Activated naive CD4-positive, alpha-beta T cell treated with anti-CD3 and anti-CD28 coated beads, Interleukin-2, amount 50 U/mL, for 24 hours (primary cell): ENCODE results near the gene MRPS22.

Experiments
- H3K27ac Mint-ChIP-seq: one replicate; pipeline ENCODE4 v1.8.0; 2021; ENCODE audit warnings: mild to moderate bottlenecking, mixed read lengths
- H3K27me3 Mint-ChIP-seq: one replicate; pipeline ENCODE4 v1.8.0; 2021; ENCODE audit warnings: mixed read lengths
- H3K36me3 Mint-ChIP-seq: one replicate; pipeline ENCODE4 v1.8.0; 2021; ENCODE audit warnings: mixed read lengths
- H3K4me1 Mint-ChIP-seq: one replicate; pipeline ENCODE4 v1.8.0; 2021; ENCODE audit warnings: mixed read lengths
- H3K4me3 Mint-ChIP-seq: one replicate; pipeline ENCODE4 v1.8.0; 2021; ENCODE audit warnings: mild to moderate bottlenecking, mixed read lengths
- H3K9me3 Mint-ChIP-seq: one replicate; pipeline ENCODE4 v1.8.0; 2021; ENCODE audit warnings: mixed read lengths

The MRPS22 gene

GRCh38 chr3:139307601-139308555 lies 35.9 kb upstream of the MRPS22 start:
- Mint-ChIP-seq H3K9me3 (no peaks in the 10 kb centered on the region), H3K4me1 (no peaks in the 10 kb centered on the region), H3K27me3 (no peaks in the 10 kb centered on the region), H3K27ac (no peak overlapping the region), H3K36me3 (no peaks in the 10 kb centered on the region), H3K4me3 (no peak overlapping the region)

- H3K4me1 Mint-ChIP-seq: no peaks in the 10 kb centered on the region
- H3K36me3 Mint-ChIP-seq: no peaks in the 10 kb centered on the region
- no peaks in the 10 kb centered on the region for H3K9me3 Mint-ChIP-seq
- peaks cover 2% of the 10 kb centered on the region for H3K27me3 Mint-ChIP-seq
- H3K4me3 Mint-ChIP-seq: no peak overlapping the region
- H3K27ac Mint-ChIP-seq: no peak overlapping the region
Measured at GRCh38 chr3:139308560-139308959, 35.3 kb upstream of the MRPS22 start.

DNA sequence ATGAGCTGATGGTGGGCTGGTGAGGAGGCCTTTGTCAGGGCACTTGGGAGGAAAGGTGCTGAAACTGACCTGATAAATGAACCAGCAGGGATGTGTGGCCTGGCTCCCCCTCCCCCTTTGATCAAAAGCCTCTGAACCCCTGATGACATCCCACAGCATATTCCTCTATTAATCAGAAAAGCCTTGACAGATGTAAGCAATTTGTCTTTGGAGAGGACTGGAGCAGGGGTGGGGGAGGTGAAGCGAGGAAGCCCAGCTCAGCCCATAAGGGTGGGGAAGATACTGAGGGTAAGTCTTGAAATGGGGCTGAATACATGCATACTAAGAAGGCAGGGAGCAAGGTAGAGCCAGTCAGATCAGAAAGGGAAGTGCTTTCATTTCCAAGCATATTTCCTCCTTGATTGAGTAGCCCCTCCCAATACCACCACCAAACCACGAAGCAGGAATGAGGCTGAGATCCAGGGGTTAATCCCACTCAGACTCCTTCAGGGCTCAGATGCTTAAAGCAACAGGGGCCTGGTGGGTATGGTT lies 34.7 kb upstream of the MRPS22 start:
- Mint-ChIP-seq H3K27ac (no peak overlapping the region), H3K4me3 (no peak overlapping the region), H3K9me3 (no peaks in the 10 kb centered on the region), H3K4me1 (no peaks in the 10 kb centered on the region), H3K27me3 (peaks cover 3% of the 10 kb centered on the region), H3K36me3 (no peaks in the 10 kb centered on the region)

- Mint-ChIP-seq H3K36me3 (no peaks in the 10 kb centered on the region), H3K4me3 (no peak overlapping the region), H3K9me3 (no peaks in the 10 kb centered on the region), H3K4me1 (no peaks in the 10 kb centered on the region), H3K27me3 (peaks cover 4% of the 10 kb centered on the region), H3K27ac (no peak overlapping the region)
Measured at GRCh38 chr3:139309880-139310279, 33.9 kb upstream of the MRPS22 start.

GRCh38 chr3:139310474-139310933 lies 33.3 kb upstream of the MRPS22 start:
- no peaks in the 10 kb centered on the region for H3K9me3 Mint-ChIP-seq
- H3K36me3 Mint-ChIP-seq: no peaks in the 10 kb centered on the region
- no peak overlapping the region for H3K27ac Mint-ChIP-seq
- peaks cover 4% of the 10 kb centered on the region for H3K27me3 Mint-ChIP-seq
- no peaks in the 10 kb centered on the region for H3K4me1 Mint-ChIP-seq
- H3K4me3 Mint-ChIP-seq: no peak overlapping the region

DNA sequence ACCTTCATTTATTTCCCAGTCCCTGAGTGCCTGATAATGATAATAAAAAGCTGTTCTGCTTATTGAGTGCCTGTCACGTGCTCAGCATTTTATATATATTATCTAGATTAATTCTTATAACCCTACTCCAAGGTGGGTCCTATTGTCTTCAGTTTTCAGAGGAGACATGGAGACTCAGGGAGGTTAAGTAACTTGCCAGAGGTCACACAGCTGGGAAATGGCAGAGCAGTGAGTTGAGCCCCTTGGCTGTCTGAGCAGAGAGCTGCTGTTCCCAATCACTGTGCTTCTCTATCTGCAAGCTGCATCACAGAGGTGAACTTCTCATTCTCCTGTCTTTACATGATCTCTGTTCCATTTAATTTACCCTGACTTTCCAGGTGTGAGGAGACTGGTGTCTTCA lies 32.3 kb upstream of the MRPS22 start:
- Mint-ChIP-seq H3K4me1 (no peaks in the 10 kb centered on the region), H3K4me3 (no peak overlapping the region), H3K36me3 (no peaks in the 10 kb centered on the region), H3K27ac (no peak overlapping the region), H3K27me3 (peaks cover 4% of the 10 kb centered on the region), H3K9me3 (no peaks in the 10 kb centered on the region)

GRCh38 chr3:139312416-139312815 lies 31.4 kb upstream of the MRPS22 start:
- no peak overlapping the region for H3K4me3 Mint-ChIP-seq
- H3K36me3 Mint-ChIP-seq: no peaks in the 10 kb centered on the region
- no peak overlapping the region for H3K27ac Mint-ChIP-seq
- H3K9me3 Mint-ChIP-seq: no peaks in the 10 kb centered on the region
- peaks cover 4% of the 10 kb centered on the region for H3K27me3 Mint-ChIP-seq
- H3K4me1 Mint-ChIP-seq: no peaks in the 10 kb centered on the region

- peaks cover 4% of the 10 kb centered on the region for H3K27me3 Mint-ChIP-seq
- H3K27ac Mint-ChIP-seq: no peak overlapping the region
- no peaks in the 10 kb centered on the region for H3K9me3 Mint-ChIP-seq
- no peaks in the 10 kb centered on the region for H3K4me1 Mint-ChIP-seq
- H3K4me3 Mint-ChIP-seq: no peak overlapping the region
- H3K36me3 Mint-ChIP-seq: no peaks in the 10 kb centered on the region
Measured at GRCh38 chr3:139312959-139313358, 30.9 kb upstream of the MRPS22 start.

GRCh38 chr3:139313921-139314320 lies 29.9 kb upstream of the MRPS22 start:
- H3K27me3 Mint-ChIP-seq: peaks cover 7% of the 10 kb centered on the region
- H3K36me3 Mint-ChIP-seq: no peaks in the 10 kb centered on the region
- no peak overlapping the region for H3K4me3 Mint-ChIP-seq
- no peak overlapping the region for H3K27ac Mint-ChIP-seq
- H3K9me3 Mint-ChIP-seq: no peaks in the 10 kb centered on the region
- no peaks in the 10 kb centered on the region for H3K4me1 Mint-ChIP-seq

GRCh38 chr3:139317215-139317614 lies 26.6 kb upstream of the MRPS22 start:
- Mint-ChIP-seq H3K36me3 (no peaks in the 10 kb centered on the region), H3K4me1 (no peaks in the 10 kb centered on the region), H3K27me3 (peaks cover 7% of the 10 kb centered on the region), H3K4me3 (no peak overlapping the region), H3K9me3 (no peaks in the 10 kb centered on the region), H3K27ac (no peak overlapping the region)

GRCh38 chr3:139317660-139318430 lies 26.0 kb upstream of the MRPS22 start:
- H3K27me3 Mint-ChIP-seq: peaks cover 8% of the 10 kb centered on the region
- H3K4me1 Mint-ChIP-seq: no peaks in the 10 kb centered on the region
- H3K36me3 Mint-ChIP-seq: no peaks in the 10 kb centered on the region
- H3K9me3 Mint-ChIP-seq: no peaks in the 10 kb centered on the region
- H3K4me3 Mint-ChIP-seq: no peak overlapping the region
- H3K27ac Mint-ChIP-seq: no peak overlapping the region

DNA sequence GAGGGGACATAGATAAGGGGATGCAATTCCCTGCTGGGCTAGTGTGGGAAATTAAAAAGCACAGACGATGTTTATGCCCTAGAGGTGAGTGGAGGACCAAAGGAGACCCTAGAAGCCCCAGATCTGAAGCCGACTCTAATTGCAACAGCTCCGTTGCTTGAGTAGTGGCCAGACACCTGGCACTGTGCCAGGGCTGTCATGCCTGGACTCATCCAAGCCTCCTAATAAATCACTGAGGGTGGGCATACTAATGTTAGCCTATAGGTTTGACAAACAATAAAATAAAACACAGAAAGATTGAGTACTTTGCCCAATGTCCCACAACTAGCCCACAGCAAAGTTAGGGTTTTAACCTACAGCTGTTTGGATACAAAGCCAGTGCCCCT lies 25.4 kb upstream of the MRPS22 start:
- no peaks in the 10 kb centered on the region for H3K9me3 Mint-ChIP-seq
- peaks cover 7% of the 10 kb centered on the region for H3K27me3 Mint-ChIP-seq
- no peaks in the 10 kb centered on the region for H3K4me1 Mint-ChIP-seq
- H3K27ac Mint-ChIP-seq: no peak overlapping the region
- no peaks in the 10 kb centered on the region for H3K36me3 Mint-ChIP-seq
- H3K4me3 Mint-ChIP-seq: no peak overlapping the region

GRCh38 chr3:139318826-139319225 lies 25.0 kb upstream of the MRPS22 start:
- Mint-ChIP-seq H3K4me3 (no peak overlapping the region), H3K4me1 (no peaks in the 10 kb centered on the region), H3K27me3 (peaks cover 6% of the 10 kb centered on the region), H3K36me3 (no peaks in the 10 kb centered on the region), H3K27ac (no peak overlapping the region), H3K9me3 (no peaks in the 10 kb centered on the region)

GRCh38 chr3:139319428-139320402 lies 24.1 kb upstream of the MRPS22 start:
- H3K27ac Mint-ChIP-seq: no peak overlapping the region
- peaks cover 4% of the 10 kb centered on the region for H3K27me3 Mint-ChIP-seq
- H3K36me3 Mint-ChIP-seq: no peaks in the 10 kb centered on the region

More at GRCh38 chr3:139319428-139320402, 24.1 kb upstream of the MRPS22 start:
- H3K4me1 Mint-ChIP-seq: no peaks in the 10 kb centered on the region
- H3K9me3 Mint-ChIP-seq: no peaks in the 10 kb centered on the region
- no peak overlapping the region for H3K4me3 Mint-ChIP-seq
